ENCODE measurements around the gene NXT1. TPM values are rescaled to one million over a fixed set of nuclear protein-coding genes. Genes with fewer than 3 reads are reported as not detected.

The NXT1 gene
- total RNA-seq, 3 donors from 2014 or later (not counting 1 experiment from before 2014, with no cell fraction given), result 47.4 to 61.8 (median 56.3) TPM

Other genes starting within 250 kb of the NXT1 start
- gene GZF1, start 11.4 kb downstream of the NXT1 start, total RNA-seq, result 10 to 100 TPM; 45.1 to 56.6 (median 45.9) TPM
- gene NAPB, start 70.7 kb downstream of the NXT1 start, total RNA-seq, result 10 to 100 TPM; 22.8 to 23.9 (median 22.9) TPM
- gene CSTL1, start 88.9 kb downstream of the NXT1 start, total RNA-seq, result not detected
- not detected for gene CST11, start 102.1 kb downstream of the NXT1 start, total RNA-seq
- not detected for gene CST8, start 140.3 kb downstream of the NXT1 start, total RNA-seq
- not detected for gene CST9L, start 217.7 kb downstream of the NXT1 start, total RNA-seq